Chondrocyte (in vitro differentiated cells): ENCODE data around the gene MYL7. TPM values are rescaled to one million over a fixed set of nuclear protein-coding genes. Genes with fewer than 3 reads are reported as not detected.

Experiments
- DNase-seq: peaks from one replicate; pipeline ENCODE4 v3.0.0; 2021; ENCODE audit warnings: mixed read lengths, low spot score
- H3K27ac Mint-ChIP-seq: one replicate; pipeline ENCODE4 v1.8.0; 2021; ENCODE audit warnings: mild to moderate bottlenecking, moderate library complexity, mixed read lengths; ENCODE audit not compliant: unreplicated experiment
- H3K27me3 Mint-ChIP-seq: 2 replicates; pipeline ENCODE4 v1.8.0; 2021; ENCODE audit warnings: low read depth, mixed read lengths
- H3K36me3 Mint-ChIP-seq: 2 replicates; pipeline ENCODE4 v1.8.0; 2021; ENCODE audit warnings: low read depth, mixed read lengths
- H3K4me1 Mint-ChIP-seq: 2 replicates; pipeline ENCODE4 v1.8.0; 2021; ENCODE audit warnings: low read depth, mild to moderate bottlenecking, mixed read lengths
- H3K4me3 Mint-ChIP-seq: one replicate; pipeline ENCODE4 v1.8.0; 2021; ENCODE audit warnings: mild to moderate bottlenecking, moderate library complexity, mixed read lengths; ENCODE audit not compliant: unreplicated experiment
- H3K9me3 Mint-ChIP-seq: 2 replicates; pipeline ENCODE4 v1.8.0; 2021; ENCODE audit warnings: low read depth, mixed read lengths
- CTCF ChIP-seq: fragments of 200-600 bp; sonication (generic); IDR thresholded peaks from 2 replicates; pipeline ENCODE4 v1.5.0; 2021; ENCODE audit warnings: antibody characterized with exemption, mild to moderate bottlenecking, moderate library complexity
- total RNA-seq: library from RNA; stranded (reverse); gene quantifications from 3 replicates; pipeline ENCODE4 v1.2.1, GENCODE V29; 2021

Gene MYL7
- total RNA-seq, 1 donor from 2014 or later = not detected

DNA sequence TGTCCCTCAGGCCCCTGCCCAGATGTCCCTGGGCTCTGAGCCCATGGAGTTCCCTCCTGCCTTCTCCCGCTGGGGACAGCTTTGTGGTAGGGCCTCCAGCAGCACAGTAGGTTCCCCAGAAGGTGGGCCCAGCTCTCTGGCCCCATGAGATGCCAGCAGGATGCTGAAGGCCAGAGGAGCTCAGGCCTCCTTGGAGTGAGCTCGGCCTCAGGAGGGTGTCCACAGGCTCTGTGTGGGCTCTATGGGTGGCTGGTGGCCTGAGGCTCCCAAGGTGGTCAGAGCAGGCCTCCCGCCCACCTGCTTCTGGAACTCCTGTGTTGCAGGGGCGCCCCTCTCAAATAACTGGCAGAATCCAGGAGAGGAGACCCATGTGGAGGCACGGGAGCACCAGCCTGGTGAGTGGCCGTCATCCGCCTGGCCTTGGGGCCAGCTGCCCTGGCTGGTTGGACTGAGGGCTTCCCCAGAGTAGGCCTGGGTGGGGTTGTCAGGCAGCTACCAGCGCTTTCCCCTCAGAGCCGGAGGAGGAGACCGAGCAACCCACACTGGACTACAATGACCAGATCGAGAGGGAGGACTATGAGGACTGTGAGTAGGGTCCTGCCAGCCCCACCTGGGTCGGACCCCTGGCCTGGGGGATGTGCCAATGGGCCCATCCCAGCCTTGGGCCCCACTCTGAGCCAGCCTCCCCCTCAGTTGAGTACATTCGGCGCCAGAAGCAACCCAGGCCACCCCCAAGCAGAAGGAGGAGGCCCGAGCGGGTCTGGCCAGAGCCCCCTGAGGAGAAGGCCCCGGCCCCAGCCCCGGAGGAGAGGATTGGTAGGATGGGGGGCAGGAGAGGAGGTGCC, 33.8 kb downstream of the MYL7 start:
- H3K9me3 Mint-ChIP-seq = no peaks in the 10 kb centered on the region
- peaks cover 37% of the 10 kb centered on the region for H3K4me1 Mint-ChIP-seq
- no peak overlapping the region for H3K27ac Mint-ChIP-seq
- TF ChIP-seq CTCF = no peak
- peak overlapping the region; percentile 40 for H3K4me3 Mint-ChIP-seq
- H3K27me3 Mint-ChIP-seq = no peaks in the 10 kb centered on the region
- peaks cover 11% of the 10 kb centered on the region for H3K36me3 Mint-ChIP-seq
- peak; percentile 85 for DNase-seq

DNA sequence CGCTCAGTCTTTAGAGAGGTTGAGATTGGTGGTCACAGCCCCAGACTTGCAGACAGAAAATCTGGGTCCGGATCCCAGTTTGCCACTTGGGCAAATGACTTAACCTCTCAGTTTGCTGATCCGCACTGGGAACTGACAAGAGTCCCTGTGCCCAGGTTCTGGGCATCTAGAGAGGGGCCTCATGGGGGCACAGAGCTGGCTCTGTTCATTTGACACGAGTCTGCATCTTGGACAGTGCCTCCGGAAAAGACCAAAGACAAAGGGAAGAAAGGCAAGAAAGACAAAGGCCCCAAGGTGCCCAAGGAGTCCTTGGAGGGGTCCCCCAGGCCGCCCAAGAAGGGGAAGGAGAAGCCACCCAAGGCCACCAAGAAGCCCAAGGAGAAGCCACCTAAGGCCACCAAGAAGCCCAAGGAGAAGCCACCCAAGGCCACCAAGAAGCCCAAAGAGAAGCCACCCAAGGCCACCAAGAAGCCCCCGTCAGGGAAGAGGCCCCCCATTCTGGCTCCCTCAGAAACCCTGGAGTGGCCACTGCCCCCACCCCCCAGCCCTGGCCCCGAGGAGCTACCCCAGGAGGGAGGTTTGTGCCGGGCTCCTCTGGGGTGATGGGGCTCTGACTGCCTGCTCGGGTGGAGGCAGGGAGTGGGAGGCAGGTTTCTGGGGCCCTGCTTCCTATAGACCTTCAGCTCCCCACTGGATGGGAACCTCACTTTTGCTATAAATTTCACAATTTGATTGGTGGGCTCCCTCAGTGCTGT, 34.6 kb downstream of the MYL7 start:
- Mint-ChIP-seq H3K27ac (peak overlapping the region; percentile 17), H3K9me3 (no peaks in the 10 kb centered on the region), H3K4me3 (peak overlapping the region; percentile 84), H3K27me3 (no peaks in the 10 kb centered on the region), H3K36me3 (peaks cover 7% of the 10 kb centered on the region), H3K4me1 (peaks cover 45% of the 10 kb centered on the region)
- DNase-seq = peak; percentile 51
- TF ChIP-seq CTCF = no peak

GRCh38 chr7:44105832-44106231, 35.3 kb downstream of the MYL7 start:
- Mint-ChIP-seq H3K27ac (peak overlapping the region; percentile 94), H3K4me3 (peak overlapping the region; percentile 84)
- DNase-seq = peak; percentile 22

GRCh38 chr7:44104860-44105771, 36.0 kb downstream of the MYL7 start:
- peak overlapping the region; percentile 94 for H3K27ac Mint-ChIP-seq
- H3K36me3 Mint-ChIP-seq = peaks cover 5% of the 10 kb centered on the region
- H3K4me3 Mint-ChIP-seq = peak overlapping the region; percentile 84
- peaks cover 56% of the 10 kb centered on the region for H3K4me1 Mint-ChIP-seq
- H3K9me3 Mint-ChIP-seq = no peaks in the 10 kb centered on the region
- TF ChIP-seq CTCF = peak; percentile 26
- no peaks in the 10 kb centered on the region for H3K27me3 Mint-ChIP-seq
- DNase-seq = peak; percentile 72

More at GRCh38 chr7:44105832-44106231, 35.3 kb downstream of the MYL7 start:
- no peak for TF ChIP-seq CTCF
- Mint-ChIP-seq H3K4me1 (peaks cover 52% of the 10 kb centered on the region), H3K36me3 (peaks cover 5% of the 10 kb centered on the region), H3K9me3 (no peaks in the 10 kb centered on the region), H3K27me3 (no peaks in the 10 kb centered on the region)
